Activated CD8-positive, alpha-beta T cell treated with anti-CD3 and anti-CD28 coated beads for 36 hours (primary cell): ENCODE data around the gene GJA5. TPM values are rescaled to one million over a fixed set of nuclear protein-coding genes. Genes with fewer than 3 reads are reported as not detected.

Source experiments
- ATAC-seq: fragments of 200-7000 bp; cut with Tn5 transposase; one replicate; pipeline ENCODE4 v1.10.0; 2021; ENCODE audit warnings: mild to moderate bottlenecking, moderate library complexity
- CTCF ChIA-PET: fragments of 350-600 bp; sonication (Branson Sonifier 250); formaldehyde crosslinking; loops from one replicate; lab custom pipeline; 2021; ENCODE audit warnings: antibody characterized with exemption; lab: Charles Lee
- POLR2A ChIA-PET: fragments of 350-600 bp; sonication (Branson Sonifier 250); formaldehyde crosslinking; loops from one replicate; lab custom pipeline; 2021; ENCODE audit warnings: antibody characterized with exemption; lab: Charles Lee
- DNase-seq: peaks from one replicate; pipeline ENCODE4 v3.0.0-alpha.2; 2020
- H3K27ac Mint-ChIP-seq: one replicate; pipeline ENCODE4 v1.8.0; 2021; ENCODE audit warnings: mild to moderate bottlenecking, mixed read lengths
- H3K27me3 Mint-ChIP-seq: one replicate; pipeline ENCODE4 v1.8.0; 2021; ENCODE audit warnings: mixed read lengths
- H3K36me3 Mint-ChIP-seq: one replicate; pipeline ENCODE4 v1.8.0; 2021; ENCODE audit warnings: low read depth, mixed read lengths
- H3K4me1 Mint-ChIP-seq: one replicate; pipeline ENCODE4 v1.8.0; 2021; ENCODE audit warnings: low read depth, mixed read lengths
- H3K4me3 Mint-ChIP-seq: one replicate; pipeline ENCODE4 v1.8.0; 2021; ENCODE audit warnings: mild to moderate bottlenecking, moderate library complexity, mixed read lengths
- H3K9me3 Mint-ChIP-seq: one replicate; pipeline ENCODE4 v1.8.0; 2021; ENCODE audit warnings: mixed read lengths
- intact Hi-C: fragments of 100-400 bp; cut with micrococcal nuclease; formaldehyde crosslinking; loops from one replicate; pipeline ENCODE4 v1.10.0; 2022
- total RNA-seq, 2 experiments: library from RNA; stranded (reverse); gene quantifications; one replicate each; pipeline ENCODE4 v1.2.3, GENCODE V29; 2021
- TF ChIP-seq, protein P1 (sequence below): fragments of 200-600 bp; IDR thresholded peaks from one replicate; pipeline ENCODE4 v1.8.0; 2022; ENCODE audit warnings: antibody characterized with exemption, mild to moderate bottlenecking

The GJA5 gene
- total RNA-seq, 2 experiments from 2014 or later, result not detected

GRCh38 chr1:147800804-147801203 lies 40.4 kb upstream of the GJA5 start:
- no peak for DNase-seq
- no peak overlapping the region for H3K27ac Mint-ChIP-seq
- ATAC-seq, result no peak
- H3K9me3 Mint-ChIP-seq, result no peaks in the 10 kb centered on the region
- peaks cover 2% of the 10 kb centered on the region for H3K27me3 Mint-ChIP-seq
- TF ChIP-seq, protein P1, sequence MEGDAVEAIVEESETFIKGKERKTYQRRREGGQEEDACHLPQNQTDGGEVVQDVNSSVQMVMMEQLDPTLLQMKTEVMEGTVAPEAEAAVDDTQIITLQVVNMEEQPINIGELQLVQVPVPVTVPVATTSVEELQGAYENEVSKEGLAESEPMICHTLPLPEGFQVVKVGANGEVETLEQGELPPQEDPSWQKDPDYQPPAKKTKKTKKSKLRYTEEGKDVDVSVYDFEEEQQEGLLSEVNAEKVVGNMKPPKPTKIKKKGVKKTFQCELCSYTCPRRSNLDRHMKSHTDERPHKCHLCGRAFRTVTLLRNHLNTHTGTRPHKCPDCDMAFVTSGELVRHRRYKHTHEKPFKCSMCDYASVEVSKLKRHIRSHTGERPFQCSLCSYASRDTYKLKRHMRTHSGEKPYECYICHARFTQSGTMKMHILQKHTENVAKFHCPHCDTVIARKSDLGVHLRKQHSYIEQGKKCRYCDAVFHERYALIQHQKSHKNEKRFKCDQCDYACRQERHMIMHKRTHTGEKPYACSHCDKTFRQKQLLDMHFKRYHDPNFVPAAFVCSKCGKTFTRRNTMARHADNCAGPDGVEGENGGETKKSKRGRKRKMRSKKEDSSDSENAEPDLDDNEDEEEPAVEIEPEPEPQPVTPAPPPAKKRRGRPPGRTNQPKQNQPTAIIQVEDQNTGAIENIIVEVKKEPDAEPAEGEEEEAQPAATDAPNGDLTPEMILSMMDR, result no peak
- no peaks in the 10 kb centered on the region for H3K36me3 Mint-ChIP-seq
- ChIA-PET POLR2A (no interaction called here), CTCF (no interaction called here)
- intact Hi-C loops, result no loop called here
- no peaks in the 10 kb centered on the region for H3K4me1 Mint-ChIP-seq
- H3K4me3 Mint-ChIP-seq, result no peak overlapping the region

- Mint-ChIP-seq H3K9me3 (no peaks in the 10 kb centered on the region), H3K4me3 (no peak overlapping the region), H3K4me1 (no peaks in the 10 kb centered on the region), H3K27ac (no peak overlapping the region), H3K27me3 (peaks cover 2% of the 10 kb centered on the region), H3K36me3 (no peaks in the 10 kb centered on the region)
- DNase-seq, result no peak
- ChIA-PET POLR2A (no interaction called here), CTCF (no interaction called here)
- intact Hi-C loops, result no loop called here
- TF ChIP-seq, protein P1, result no peak
- no peak for ATAC-seq
Observed at GRCh38 chr1:147798731-147799130, 38.3 kb upstream of the GJA5 start.

DNA sequence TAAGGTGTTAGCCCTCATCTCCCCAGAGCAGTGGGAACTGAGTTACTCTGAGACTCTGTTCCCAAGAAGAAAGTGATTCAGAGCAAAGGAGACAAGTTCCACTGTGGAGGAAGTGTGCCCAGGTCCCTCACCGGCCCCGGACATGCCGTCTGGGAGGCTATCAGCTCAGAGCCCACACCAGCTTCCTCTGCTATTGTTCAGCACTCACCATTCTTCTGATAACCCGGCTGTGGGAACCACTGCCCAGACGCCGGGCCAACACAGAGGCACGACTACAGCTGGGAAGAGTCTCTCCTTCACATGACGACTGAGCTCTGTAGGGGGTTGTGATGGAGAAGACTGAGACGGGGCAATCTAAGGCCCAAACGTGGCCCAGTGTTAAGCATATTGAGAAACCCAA lies 34.2 kb upstream of the GJA5 start:
- DNase-seq (no peak), ATAC-seq (no peak)
- CTCF ChIA-PET, result no interaction called here
- TF ChIP-seq, protein P1, result no peak
- Mint-ChIP-seq H3K27me3 (peaks cover 2% of the 10 kb centered on the region), H3K27ac (no peak overlapping the region), H3K9me3 (no peaks in the 10 kb centered on the region), H3K4me3 (no peak overlapping the region), H3K4me1 (no peaks in the 10 kb centered on the region), H3K36me3 (no peaks in the 10 kb centered on the region)
- intact Hi-C loops, result no loop called here
- POLR2A ChIA-PET, result interaction anchor here (0.8 kb wide), 1 partner anchor 64 kb away, joined by 3 read pairs; no protein-coding TSS in a partner anchor

GRCh38 chr1:147791876-147792275 lies 31.5 kb upstream of the GJA5 start:
- POLR2A ChIA-PET, result no interaction called here
- DNase-seq, result no peak
- Mint-ChIP-seq H3K36me3 (no peaks in the 10 kb centered on the region), H3K4me3 (no peak overlapping the region), H3K27me3 (peaks cover 6% of the 10 kb centered on the region), H3K9me3 (no peaks in the 10 kb centered on the region), H3K4me1 (no peaks in the 10 kb centered on the region), H3K27ac (no peak overlapping the region)
- CTCF ChIA-PET, result interaction anchor here (1.2 kb wide), 1 partner anchor 101 kb away, joined by 6 read pairs; no protein-coding TSS in a partner anchor
- intact Hi-C loops, result no loop called here
- no peak for ATAC-seq
- TF ChIP-seq, protein P1, result no peak

DNA sequence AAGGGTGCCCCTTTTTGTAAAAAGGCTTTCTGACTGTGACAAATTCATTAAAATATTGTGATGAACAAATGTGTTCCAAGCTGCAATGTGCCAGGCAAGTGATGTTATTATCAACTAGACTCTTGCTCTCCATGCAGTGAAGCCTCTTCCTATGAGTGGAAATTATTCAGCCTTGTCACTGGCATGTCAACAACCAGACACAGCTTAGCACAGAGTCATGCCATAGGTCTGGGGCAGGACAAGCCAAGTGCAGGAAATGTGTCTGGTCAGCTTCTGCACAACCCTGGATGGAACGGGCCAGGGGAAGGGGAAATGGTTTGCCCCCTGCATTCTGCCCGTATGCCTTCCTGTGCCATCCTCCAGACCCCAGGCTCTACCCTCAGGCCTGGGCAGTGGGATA lies 27.4 kb upstream of the GJA5 start:
- Mint-ChIP-seq H3K27ac (no peak overlapping the region), H3K27me3 (peaks cover 8% of the 10 kb centered on the region), H3K4me1 (no peaks in the 10 kb centered on the region), H3K4me3 (no peak overlapping the region), H3K9me3 (no peaks in the 10 kb centered on the region), H3K36me3 (no peaks in the 10 kb centered on the region)
- intact Hi-C loops, result no loop called here
- ChIA-PET CTCF (no interaction called here), POLR2A (no interaction called here)
- TF ChIP-seq, protein P1, result no peak
- no peak for ATAC-seq
- no peak for DNase-seq
